GM11168 (cell line): Measurements from ENCODE around the gene CNOT4.
"Not testable (repeated sequence)": the region's sequence is repeated elsewhere in the genome, so short reads cannot be mapped to it uniquely, and the experiment has no call there.

ENCODE experiments used
- in situ Hi-C: fragments of 300-500 bp; cut with MboI; formaldehyde crosslinking; loops from one replicate; pipeline ENCODE4 v1.12.0; 2022; ENCODE audit warnings: low sequenced_read_pairs; ENCODE audit not compliant: unreplicated experiment

The CNOT4 gene

DNA sequence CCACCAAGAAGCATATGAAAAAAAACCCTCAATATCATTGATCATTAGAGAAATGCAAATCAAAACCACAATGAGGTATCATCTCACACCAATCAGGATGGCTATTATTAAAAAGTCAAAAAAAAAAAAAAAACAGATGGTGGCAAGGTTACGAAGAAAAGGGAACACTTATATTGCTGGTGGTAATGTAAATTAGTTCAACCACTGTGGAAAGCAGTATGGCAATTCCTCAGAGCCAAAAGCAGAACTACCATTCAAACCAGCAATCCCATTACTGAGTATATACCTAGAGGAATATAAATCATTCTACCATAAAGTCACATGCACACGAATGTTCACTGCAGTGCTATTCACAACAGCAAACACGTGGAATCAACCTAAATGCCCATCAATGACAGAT lies 46.0 kb downstream of the CNOT4 start:
- in situ Hi-C loops, result no loop called here

DNA sequence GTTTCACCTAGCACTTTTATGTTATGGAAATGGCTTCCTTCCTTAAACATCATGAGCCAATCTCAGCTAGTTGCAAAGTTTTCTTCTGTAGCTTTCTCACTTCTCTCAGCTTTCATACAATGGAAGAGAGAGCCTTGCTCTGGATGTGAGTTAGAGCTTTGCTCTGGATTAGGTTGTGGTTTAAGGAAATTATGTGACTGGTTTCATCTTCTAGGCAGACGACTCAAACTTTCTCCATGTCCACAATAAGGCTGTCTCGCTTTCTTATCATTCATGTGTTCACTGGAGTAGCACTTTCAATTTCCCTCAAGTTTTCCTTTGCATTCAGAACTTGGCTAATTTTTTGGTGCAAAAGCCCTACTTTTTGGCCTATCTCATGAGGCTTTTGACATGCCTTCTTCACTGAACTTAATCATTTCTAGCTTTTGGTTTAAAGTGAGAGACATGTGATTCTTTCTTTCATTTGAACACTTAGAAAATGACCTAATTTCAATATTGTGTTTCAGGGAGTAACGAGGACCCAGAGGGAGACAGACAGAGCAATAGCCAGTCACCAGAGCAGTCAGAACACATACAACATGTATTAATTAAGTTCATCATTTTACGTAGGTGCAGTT lies 49.8 kb downstream of the CNOT4 start:
- in situ Hi-C loops, result no loop called here

DNA sequence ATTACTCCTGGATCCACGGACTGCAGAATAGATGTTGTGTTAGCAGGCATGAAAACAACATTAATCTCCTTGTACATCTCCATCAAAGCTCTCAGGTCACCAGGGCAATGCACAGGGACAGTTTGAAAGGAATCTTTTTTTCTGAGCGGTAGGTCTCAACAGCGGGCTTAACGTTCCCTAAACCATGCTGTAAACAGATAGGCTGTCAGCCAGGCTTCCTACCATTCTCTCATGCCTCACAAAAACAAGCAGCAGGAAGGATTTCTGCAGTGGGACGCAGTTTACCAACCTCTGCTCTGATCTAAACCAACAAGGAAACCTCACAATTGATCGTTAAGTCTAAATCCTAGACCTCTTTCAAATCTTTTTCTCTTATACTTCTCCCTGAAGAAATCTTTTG lies 50.8 kb downstream of the CNOT4 start:
- in situ Hi-C loops, result no loop called here

DNA sequence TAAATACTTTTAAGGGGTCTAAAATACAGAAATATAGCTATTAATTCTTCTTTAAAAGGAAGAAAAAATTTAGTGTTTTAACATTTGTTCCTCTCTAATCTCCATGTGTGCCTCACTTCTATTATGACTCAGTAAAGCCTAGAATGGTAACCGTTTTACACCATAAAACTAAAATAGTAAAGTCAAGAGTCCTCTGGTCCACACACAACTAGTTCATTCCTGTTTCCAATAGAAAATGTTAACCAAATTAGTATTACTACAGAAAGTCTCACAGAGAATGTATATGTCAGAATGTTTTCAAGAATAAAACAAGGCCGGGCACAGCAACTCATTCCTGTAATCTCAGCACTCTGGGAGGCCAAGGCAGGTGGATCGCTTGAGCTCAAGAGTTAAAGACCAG lies 55.8 kb downstream of the CNOT4 start:
- in situ Hi-C loops, result no loop called here

DNA sequence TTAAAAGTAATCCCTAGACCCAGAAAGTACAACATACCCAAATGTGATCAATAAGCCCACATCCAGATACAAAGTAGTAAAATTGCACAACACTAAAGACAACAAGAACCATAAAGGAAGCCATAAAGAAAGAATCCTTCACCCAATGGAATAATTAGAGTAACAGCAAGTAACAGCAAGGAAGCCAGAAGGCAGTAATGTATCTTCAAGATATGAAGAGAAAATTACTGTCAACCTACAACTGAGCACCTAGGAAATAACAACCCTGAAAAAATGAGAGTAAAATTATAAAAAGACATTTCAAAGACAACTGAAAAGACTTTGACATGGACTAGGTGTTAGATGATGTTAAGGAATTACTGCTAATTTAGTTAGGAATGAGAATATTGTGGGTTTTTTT lies 60.5 kb downstream of the CNOT4 start:
- in situ Hi-C loops, result no loop called here

DNA sequence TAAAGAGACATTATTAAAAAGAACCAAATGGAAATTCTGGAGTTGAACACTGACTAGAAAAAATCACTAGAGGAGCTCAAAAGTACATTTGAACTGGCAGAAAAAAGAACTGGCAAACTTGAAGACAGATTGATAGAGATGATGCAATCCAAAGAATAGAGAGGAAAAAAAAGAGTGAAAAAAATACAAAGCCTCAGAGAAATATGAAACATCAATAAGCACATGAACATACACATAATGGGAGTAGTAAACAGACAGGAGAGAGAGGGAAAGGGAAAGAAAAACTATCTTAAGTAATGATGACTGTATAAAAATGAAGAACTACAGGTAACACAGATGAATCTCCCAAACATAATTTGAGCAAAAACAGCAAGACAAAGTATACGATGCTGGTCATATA lies 61.1 kb downstream of the CNOT4 start:
- in situ Hi-C loops, result no loop called here

DNA sequence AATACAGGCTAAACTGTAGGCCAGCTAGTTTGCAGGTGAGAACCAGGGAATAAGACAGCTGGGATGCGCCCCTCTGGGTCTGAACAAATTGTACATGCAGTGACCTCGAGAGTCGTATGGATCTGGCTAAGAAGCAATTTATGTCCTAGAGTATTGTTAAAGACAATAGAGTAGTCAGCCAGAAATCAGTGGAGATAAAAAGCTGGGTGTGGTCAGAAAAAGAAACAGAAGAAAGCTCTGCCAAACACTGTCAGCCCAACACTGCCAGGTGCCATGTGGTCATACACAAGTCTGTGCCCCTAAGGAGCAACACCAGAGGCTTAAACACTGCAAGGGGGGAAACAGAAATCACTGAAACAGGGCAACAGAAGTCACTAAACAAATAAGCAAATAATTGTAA lies 62.2 kb downstream of the CNOT4 start:
- in situ Hi-C loops, result no loop called here

DNA sequence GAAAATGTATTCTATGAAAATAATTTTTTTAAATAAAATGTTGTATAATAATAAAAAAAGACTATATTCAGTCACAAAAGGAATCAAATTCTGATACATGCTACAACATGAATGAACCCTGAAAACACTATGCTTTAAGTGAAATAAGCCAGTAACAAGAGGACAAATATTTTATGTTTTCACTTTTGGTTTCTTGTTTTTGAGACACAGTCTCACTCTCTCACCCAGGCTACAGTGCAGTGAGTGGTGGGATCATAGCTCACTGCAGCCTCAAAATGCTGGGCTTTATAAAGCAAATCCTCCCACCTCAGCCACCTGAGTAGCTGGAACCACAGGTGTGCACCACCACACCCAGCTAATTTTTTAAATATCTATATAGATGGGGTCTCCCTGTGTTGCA lies 64.2 kb downstream of the CNOT4 start:
- in situ Hi-C loops, result no loop called here

DNA sequence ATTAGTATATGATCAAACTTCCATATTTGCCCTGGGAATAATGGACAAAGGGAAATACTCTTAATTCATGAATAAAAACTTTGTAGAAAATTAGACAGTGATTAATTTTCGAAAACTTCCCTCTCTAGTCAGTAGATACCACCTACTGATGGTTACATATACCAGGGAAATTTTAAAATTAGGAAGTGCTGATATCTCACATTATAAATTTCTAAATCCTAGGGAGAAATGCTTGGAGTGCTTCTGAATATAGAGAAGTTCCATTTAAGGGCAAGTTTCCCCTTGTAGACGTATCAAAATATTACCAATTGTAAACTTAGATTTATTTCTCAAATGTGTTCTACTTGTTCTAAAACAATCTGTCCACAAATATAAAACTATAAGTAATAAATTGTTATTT lies 64.6 kb downstream of the CNOT4 start:
- in situ Hi-C loops, result not testable (repeated sequence)

DNA sequence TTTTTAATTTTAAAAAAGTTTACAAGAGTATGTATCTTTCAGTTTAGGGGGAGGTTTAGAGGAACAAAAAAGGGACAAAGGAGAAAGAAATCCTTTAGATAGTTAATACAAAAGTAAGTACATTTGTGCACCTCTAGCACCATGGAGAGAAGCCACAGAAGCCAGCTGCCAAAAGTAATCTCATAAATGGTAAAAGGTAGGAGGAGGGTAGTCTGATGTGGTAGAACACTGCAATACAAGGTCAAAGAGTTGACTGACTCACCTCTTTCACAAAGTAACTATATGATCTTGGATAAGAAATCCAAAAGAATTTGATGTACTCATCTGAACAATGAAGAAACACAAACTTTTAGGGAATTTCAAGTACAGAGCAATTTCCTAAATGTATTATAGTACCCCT lies 68.1 kb downstream of the CNOT4 start:
- in situ Hi-C loops, result no loop called here

DNA sequence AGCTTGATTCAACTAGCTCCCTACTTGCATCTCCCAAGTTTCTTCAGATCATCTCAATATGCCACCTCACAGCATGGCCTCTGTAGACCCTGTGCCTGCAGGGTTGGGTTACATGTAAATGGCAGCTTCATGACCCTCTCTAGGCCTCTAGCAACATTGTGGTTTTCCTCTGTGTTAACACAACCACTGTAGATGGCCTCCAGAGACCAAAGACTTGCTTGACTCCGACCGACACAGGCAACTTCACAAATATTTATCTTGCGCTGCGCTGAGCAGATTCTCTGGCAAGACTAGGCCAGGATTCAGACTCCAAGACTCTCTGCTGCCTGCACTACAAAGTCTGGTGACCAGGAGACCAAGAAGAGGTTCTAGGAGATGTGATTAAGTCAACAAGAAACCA lies 75.9 kb downstream of the CNOT4 start:
- in situ Hi-C loops, result no loop called here

DNA sequence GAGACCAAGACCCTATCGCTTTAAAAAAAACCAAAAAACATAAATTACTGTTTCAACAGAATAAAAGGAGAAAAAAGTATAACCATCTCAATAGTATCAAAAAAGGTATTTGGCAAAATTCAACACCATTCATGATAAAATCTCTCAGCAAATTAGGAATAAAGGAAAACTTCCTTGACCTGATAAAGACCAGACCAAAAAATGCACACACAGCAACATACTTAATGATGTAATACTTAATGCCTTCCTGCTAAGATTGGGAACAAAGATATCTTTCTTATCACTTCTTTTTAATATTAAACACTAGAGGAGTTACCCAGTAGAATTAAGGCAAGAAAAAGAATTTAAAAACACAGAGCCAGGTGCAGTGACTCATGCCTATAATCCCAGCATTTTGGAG lies 79.3 kb downstream of the CNOT4 start:
- in situ Hi-C loops, result no loop called here

DNA sequence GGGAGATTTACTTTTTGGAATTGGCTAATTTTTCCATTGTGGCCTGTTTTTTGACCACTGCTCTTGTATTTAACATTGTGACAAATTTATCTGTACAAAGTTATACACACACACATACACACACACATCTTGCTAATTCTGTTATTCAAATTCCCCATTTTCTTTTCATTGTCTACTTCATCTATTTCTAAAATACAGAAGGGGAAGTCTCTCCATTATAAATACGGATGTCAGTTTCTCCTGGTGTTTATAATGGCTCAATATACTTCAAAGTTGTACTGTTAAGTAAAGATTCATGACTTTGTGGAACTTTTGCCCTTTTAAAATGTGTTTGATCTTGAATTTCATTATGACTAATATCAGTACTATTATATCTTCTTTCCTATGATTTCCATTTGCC lies 81.0 kb downstream of the CNOT4 start:
- in situ Hi-C loops, result no loop called here

DNA sequence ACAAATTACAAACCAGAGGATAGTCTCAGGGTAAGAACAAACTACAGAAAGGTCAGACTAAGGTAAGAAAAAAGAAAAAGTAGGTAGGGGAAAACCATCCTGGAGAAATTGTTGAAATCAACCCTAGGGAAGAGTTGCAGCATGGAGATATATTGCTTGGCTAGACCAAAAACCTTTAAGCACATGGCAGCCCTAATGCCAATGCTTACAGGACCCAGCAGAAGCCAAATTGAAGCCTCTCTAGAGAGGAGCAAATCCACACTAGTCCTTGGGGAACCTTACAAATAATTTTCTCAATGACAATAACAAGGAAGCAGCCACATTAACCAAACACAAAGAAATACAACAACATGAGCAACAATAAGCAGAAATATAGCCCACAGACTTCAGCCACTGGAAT lies 81.9 kb downstream of the CNOT4 start:
- in situ Hi-C loops, result no loop called here

DNA sequence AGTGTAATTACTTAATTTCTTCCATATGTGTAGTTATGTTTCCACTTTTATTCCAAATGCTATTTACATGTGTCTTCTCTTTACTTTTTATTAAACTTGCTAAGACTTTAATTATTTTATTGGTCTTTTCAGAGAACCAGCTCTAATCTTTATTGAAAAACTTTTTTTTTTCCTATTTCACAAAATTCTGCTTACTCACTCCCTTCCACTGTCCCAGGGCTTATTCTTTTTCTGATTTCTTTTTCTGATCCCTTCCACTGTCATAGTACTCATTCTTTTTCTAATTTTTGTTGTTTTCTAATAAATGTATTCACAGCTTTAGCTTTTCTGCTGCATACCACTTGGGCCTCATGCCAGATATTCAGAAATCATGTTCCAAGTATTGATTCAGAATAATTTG lies 82.7 kb downstream of the CNOT4 start:
- in situ Hi-C loops, result no loop called here

DNA sequence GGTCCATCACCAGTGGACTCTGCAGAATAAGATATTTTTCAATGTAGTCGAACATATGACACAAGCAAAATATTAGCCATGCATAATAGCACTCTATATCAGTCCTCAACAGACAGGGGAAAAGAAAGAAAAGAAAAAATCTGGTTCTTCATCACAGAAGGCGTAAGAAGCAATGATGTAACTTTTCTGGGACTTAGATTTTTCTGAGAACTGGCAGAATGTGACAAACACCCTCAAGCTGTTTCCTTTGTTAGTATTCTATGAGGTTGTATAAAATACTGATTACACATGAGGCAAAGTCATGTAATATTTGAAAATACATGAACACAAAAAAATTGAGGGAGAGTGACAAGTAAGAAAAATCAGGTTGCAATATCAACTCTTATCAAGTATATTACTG lies 84.9 kb downstream of the CNOT4 start:
- in situ Hi-C loops, result no loop called here

DNA sequence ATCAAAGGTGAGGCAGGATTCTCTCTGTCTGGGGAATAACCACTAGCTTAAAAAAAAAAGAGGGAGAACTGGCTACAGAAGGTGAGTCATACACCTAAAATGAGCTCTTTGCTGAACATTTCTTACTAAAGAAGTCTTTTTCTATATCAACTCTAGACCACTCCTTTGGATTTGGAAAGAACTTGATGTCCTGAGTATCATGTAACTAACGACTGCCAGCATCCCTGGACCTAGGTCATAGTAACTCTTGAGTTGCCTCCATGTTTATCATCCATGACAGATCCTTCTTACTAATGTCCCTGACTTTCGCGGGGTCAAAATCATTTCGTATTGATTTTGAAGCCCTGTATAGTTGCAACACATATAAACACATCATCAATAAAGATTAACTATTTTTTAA lies 89.1 kb downstream of the CNOT4 start:
- in situ Hi-C loops, result no loop called here

DNA sequence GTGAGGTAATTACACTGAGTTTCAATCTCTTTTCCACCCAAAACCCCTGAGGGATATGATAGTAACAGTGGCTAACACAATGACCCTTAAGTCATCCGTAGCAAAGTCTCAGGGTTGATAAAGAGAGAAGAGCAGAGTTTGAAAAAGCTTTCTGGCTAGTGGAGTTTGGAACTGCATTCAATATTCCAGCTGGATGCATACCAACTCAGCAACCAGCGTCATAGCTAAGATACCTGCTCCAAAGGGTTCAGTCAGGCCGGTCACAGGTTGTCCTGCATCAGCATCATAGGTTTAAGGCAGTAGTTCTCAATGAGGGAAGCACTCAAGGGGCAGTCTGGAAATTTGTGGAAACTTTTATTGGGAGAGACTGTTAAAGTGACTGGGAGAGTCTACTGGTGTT lies 93.5 kb downstream of the CNOT4 start:
- in situ Hi-C loops, result no loop called here

DNA sequence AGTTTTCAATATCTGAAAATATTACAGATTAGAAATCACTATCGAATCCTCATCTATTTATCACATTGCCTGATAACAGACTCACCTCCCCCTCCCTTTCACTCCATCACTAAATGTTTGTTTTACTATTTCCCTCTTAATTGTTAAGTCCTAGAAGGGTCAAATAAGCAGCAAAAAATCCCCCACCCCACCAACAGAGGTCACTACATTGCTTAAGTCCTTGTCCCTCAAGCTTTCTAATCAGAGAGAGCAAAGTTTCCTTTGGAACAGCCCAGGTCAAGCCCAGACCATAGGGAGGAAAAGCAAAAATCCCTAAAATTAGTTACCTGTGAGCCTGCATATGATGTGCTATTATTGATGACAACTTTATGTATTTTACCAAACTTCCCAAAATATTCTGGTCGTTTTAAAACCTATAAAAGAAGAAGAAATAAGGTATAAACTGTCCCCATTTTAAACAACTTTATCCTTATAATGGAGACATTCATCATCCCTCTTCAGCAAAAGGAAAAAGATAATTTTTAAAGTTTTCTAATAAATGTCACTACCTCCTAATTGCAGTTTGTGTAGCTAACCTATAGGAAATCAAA lies 95.0 kb downstream of the CNOT4 start:
- in situ Hi-C loops, result no loop called here

DNA sequence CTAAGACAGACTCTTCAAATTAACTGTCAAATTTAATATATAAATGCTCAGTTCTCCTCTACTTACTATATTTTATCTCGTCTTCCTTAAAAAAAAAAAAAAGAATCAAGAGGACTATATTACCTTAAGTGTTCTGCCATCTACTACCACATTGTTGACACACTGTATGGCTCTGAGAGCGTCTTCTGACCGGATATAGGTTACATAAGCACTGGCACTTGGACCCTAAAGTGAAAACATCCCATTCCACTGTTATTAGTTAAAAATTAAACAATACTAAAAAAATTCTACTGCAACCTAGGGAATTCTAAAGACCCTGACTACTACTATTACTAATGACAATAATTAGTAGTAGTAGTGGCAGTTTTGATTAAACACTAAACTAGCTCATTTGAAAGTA lies 95.7 kb downstream of the CNOT4 start:
- in situ Hi-C loops, result no loop called here

DNA sequence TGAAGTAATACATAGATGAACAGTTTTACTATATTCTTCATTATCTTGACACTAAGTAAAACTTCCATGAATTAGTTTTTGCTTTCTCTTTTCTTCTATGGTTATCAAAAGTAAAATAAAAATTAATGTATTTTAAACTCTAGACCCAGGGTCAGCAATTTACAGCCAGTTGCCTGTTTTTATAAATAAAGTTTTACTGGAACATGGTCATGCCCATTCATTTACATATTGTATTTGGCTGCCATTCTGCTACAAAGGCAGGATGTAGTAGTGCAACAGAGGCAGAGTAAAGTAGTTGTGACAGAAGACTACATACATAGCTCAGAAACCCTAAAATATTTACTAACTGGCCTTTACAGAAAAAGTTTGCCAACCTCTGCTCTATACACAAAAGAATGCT lies 98.8 kb downstream of the CNOT4 start:
- in situ Hi-C loops, result no loop called here

DNA sequence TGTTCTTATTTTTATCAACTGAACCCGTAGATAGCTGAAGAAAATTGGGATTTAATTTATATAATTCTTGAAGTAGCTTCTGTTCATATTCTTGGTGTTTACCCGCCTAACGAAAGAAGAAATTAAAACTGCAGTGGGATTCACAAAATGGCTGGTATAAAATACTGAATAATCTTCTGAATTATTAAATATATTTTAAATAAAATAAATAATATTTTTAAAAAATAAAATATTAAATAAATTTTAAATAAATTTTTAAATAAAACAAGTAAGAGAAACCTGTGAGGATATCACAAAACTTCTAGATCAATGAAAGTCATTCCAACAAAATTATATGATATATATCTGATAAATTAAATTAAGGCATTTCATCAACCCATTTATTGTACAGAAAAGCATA lies 99.4 kb downstream of the CNOT4 start:
- in situ Hi-C loops, result no loop called here
